Measurements from ENCODE around the gene CDCP2. TPM values are rescaled to one million over a fixed set of nuclear protein-coding genes. Genes with fewer than 3 reads are reported as not detected.

The CDCP2 gene
- total RNA-seq, 1 experiment from 2014 or later, result not detected

DNA sequence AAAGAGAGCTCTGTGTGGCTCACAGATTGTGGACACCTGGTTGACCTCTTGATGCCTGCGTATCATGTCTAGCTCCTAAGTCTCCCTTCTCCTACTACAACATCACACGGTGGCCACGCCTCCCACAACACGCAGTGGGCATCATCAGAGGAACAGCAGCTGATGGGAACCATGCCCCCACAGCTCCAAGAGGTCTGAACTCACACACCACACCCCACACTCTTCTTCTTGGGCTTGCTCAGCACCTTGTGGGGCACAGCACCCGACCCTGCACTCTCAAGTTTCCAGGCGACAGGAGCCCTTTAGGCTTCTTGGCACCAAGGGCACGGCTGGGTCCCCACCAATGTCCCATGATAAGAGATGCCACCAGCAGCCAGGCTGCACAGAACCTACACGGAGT, 18.8 kb upstream of the CDCP2 start:
- Histone ChIP-seq H3K4me3 (ENCODE audit: low read depth in 2 of 2, low read length in 2 of 2) (no peak overlapping the region), H3K9me3 (ENCODE audit: control insufficient read depth, insufficient read depth, low read depth, low read length) (no peaks in the 10 kb centered on the region), H3K27ac (ENCODE audit: low read length) (no peak overlapping the region), H3K36me3 (ENCODE audit: control insufficient read depth, insufficient read depth, low read length) (no peaks in the 10 kb centered on the region), H3K4me1 (ENCODE audit: control insufficient read depth, insufficient read depth, low read length) (no peaks in the 10 kb centered on the region), H3K27me3 (ENCODE audit: control insufficient read depth, insufficient read depth, low read length) (no peaks in the 10 kb centered on the region)
- ChIA-PET POLR2A (no interaction called here), CTCF (no interaction called here)
- TSS peak; percentile 49 for BruUV-seq (replicated peaks)
- DNase-seq (ENCODE audit: low read depth, low spot score) (no peak), ATAC-seq (no peak)
- TF ChIP-seq TCF7L2 (IDR thresholded peaks at IDR 0.05; ENCODE audit: low read depth, low read length) (no peak), SIN3A (IDR thresholded peaks at IDR 0.05; ENCODE audit: borderline replicate concordance, insufficient read depth, low read depth, low read length) (no peak), POLR2AphosphoS5 (IDR thresholded peaks at IDR 0.05; ENCODE audit: low read depth, low read length) (no peak)
- TF ChIP-seq, protein P1, sequence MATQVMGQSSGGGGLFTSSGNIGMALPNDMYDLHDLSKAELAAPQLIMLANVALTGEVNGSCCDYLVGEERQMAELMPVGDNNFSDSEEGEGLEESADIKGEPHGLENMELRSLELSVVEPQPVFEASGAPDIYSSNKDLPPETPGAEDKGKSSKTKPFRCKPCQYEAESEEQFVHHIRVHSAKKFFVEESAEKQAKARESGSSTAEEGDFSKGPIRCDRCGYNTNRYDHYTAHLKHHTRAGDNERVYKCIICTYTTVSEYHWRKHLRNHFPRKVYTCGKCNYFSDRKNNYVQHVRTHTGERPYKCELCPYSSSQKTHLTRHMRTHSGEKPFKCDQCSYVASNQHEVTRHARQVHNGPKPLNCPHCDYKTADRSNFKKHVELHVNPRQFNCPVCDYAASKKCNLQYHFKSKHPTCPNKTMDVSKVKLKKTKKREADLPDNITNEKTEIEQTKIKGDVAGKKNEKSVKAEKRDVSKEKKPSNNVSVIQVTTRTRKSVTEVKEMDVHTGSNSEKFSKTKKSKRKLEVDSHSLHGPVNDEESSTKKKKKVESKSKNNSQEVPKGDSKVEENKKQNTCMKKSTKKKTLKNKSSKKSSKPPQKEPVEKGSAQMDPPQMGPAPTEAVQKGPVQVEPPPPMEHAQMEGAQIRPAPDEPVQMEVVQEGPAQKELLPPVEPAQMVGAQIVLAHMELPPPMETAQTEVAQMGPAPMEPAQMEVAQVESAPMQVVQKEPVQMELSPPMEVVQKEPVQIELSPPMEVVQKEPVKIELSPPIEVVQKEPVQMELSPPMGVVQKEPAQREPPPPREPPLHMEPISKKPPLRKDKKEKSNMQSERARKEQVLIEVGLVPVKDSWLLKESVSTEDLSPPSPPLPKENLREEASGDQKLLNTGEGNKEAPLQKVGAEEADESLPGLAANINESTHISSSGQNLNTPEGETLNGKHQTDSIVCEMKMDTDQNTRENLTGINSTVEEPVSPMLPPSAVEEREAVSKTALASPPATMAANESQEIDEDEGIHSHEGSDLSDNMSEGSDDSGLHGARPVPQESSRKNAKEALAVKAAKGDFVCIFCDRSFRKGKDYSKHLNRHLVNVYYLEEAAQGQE (IDR thresholded peaks at IDR 0.05; ENCODE audit: insufficient read depth in 1 of 2, low read depth in 2 of 2, low read length in 1 of 2), result no peak
- TF ChIP-seq, protein P2, sequence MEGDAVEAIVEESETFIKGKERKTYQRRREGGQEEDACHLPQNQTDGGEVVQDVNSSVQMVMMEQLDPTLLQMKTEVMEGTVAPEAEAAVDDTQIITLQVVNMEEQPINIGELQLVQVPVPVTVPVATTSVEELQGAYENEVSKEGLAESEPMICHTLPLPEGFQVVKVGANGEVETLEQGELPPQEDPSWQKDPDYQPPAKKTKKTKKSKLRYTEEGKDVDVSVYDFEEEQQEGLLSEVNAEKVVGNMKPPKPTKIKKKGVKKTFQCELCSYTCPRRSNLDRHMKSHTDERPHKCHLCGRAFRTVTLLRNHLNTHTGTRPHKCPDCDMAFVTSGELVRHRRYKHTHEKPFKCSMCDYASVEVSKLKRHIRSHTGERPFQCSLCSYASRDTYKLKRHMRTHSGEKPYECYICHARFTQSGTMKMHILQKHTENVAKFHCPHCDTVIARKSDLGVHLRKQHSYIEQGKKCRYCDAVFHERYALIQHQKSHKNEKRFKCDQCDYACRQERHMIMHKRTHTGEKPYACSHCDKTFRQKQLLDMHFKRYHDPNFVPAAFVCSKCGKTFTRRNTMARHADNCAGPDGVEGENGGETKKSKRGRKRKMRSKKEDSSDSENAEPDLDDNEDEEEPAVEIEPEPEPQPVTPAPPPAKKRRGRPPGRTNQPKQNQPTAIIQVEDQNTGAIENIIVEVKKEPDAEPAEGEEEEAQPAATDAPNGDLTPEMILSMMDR (IDR thresholded peaks at IDR 0.05), result no peak
- in situ Hi-C loops (cut with HindIII; ENCODE audit: low pct_unique_long_range_greater_than_20kb, low sequenced_read_pairs), result no loop called here
- intact Hi-C loops (cut with micrococcal nuclease; ENCODE audit: unreplicated experiment), result no loop called here

DNA sequence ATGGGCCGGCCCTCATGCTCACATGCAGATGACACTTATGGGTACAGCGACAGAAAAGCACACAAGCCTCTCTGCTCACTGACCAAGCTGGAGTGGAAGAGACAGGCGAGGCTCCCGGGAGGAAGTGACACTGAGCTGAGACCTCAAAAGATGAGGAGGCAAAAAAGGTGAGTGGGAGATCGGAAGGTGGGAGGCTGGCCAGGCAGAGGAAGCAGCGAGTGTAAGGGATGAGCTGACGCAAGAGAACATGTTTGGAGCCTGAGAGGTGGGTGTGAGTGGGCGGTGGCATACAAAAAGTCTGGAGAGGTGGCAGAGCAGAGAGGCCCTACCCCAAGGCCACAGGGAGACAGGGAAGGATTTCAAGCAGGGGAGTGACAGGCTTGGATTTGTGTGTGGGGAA, 18.2 kb upstream of the CDCP2 start:
- Histone ChIP-seq H3K36me3 (ENCODE audit: control insufficient read depth, insufficient read depth, low read length) (no peaks in the 10 kb centered on the region), H3K9me3 (ENCODE audit: control insufficient read depth, insufficient read depth, low read depth, low read length) (no peaks in the 10 kb centered on the region), H3K4me3 (ENCODE audit: low read depth in 2 of 2, low read length in 2 of 2) (no peak overlapping the region), H3K4me1 (ENCODE audit: control insufficient read depth, insufficient read depth, low read length) (no peaks in the 10 kb centered on the region), H3K27ac (ENCODE audit: low read length) (no peak overlapping the region), H3K27me3 (ENCODE audit: control insufficient read depth, insufficient read depth, low read length) (no peaks in the 10 kb centered on the region)
- DNase-seq (ENCODE audit: low read depth, low spot score), result no peak
- no TSS peak for BruUV-seq (replicated peaks)
- ChIA-PET CTCF (no interaction called here), POLR2A (no interaction called here)
- ATAC-seq, result no peak
- TF ChIP-seq, protein P1 (IDR thresholded peaks at IDR 0.05; ENCODE audit: insufficient read depth in 1 of 2, low read depth in 2 of 2, low read length in 1 of 2), result no peak
- TF ChIP-seq, protein P2 (IDR thresholded peaks at IDR 0.05), result no peak
- TF ChIP-seq SIN3A (IDR thresholded peaks at IDR 0.05; ENCODE audit: borderline replicate concordance, insufficient read depth, low read depth, low read length) (no peak), POLR2AphosphoS5 (IDR thresholded peaks at IDR 0.05; ENCODE audit: low read depth, low read length) (no peak), TCF7L2 (IDR thresholded peaks at IDR 0.05; ENCODE audit: low read depth, low read length) (no peak)
- intact Hi-C loops (cut with micrococcal nuclease; ENCODE audit: unreplicated experiment), result no loop called here
- in situ Hi-C loops (cut with HindIII; ENCODE audit: low pct_unique_long_range_greater_than_20kb, low sequenced_read_pairs), result no loop called here
